ENCODE results near the gene RNPEPL1. TPM values are rescaled to one million over a fixed set of nuclear protein-coding genes. Genes with fewer than 3 reads are reported as not detected.

The RNPEPL1 gene
- total RNA-seq, 4 donors from 2014 or later: 49.1 to 127 (median 55.5) TPM

- Histone ChIP-seq H3K9me3 (peaks cover 0 to 5% (median 0%) of the 10 kb centered on the region in 3 donors), H3K4me1 (peaks cover 0 to 3% (median 0%) of the 10 kb centered on the region in 3 donors), H3K27me3 (peaks cover 12% of the 10 kb centered on the region), H3K36me3 (peaks cover 0 to 5% of the 10 kb centered on the region in 2 donors), H3K27ac (no peak overlapping the region), H3K4me3 (no peak overlapping the region)
- ATAC-seq: no peak
- TF ChIP-seq POLR2A (IDR thresholded peaks at IDR 0.05): no peak
- TF ChIP-seq, protein P1, sequence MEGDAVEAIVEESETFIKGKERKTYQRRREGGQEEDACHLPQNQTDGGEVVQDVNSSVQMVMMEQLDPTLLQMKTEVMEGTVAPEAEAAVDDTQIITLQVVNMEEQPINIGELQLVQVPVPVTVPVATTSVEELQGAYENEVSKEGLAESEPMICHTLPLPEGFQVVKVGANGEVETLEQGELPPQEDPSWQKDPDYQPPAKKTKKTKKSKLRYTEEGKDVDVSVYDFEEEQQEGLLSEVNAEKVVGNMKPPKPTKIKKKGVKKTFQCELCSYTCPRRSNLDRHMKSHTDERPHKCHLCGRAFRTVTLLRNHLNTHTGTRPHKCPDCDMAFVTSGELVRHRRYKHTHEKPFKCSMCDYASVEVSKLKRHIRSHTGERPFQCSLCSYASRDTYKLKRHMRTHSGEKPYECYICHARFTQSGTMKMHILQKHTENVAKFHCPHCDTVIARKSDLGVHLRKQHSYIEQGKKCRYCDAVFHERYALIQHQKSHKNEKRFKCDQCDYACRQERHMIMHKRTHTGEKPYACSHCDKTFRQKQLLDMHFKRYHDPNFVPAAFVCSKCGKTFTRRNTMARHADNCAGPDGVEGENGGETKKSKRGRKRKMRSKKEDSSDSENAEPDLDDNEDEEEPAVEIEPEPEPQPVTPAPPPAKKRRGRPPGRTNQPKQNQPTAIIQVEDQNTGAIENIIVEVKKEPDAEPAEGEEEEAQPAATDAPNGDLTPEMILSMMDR (IDR thresholded peaks at IDR 0.05): no peak
- 83% methylated on average over 5 of the region's 50 CpGs; no CpG with 5 or more reads in 1 of the 2 donors for WGBS, 2 donors (ENCODE audit: low coverage in 1 of 2)
Observed at GRCh38 chr2:240629968-240630770, 61.9 kb downstream of the RNPEPL1 start.

Other genes with a start within 250 kb of the RNPEPL1 start
- 10 to 100 TPM; 22.5 to 73.9 (median 43.3) TPM for gene GPC1, start 132.8 kb upstream of the RNPEPL1 start, total RNA-seq
- 10 to 100 TPM in 1 of 4 donors, 1 to 10 TPM in 3; 7.0 to 12.0 (median 8.9) TPM for gene ANKMY1, start 10.5 kb upstream of the RNPEPL1 start, total RNA-seq
- 1 to 10 TPM; 3.0 to 5.3 (median 4.0) TPM for gene DUSP28, start 8.1 kb upstream of the RNPEPL1 start, total RNA-seq
- 10 to 100 TPM; 19.2 to 34.7 (median 23.2) TPM for gene CAPN10, start 18.2 kb downstream of the RNPEPL1 start, total RNA-seq
- gene GPR35, start 57.0 kb downstream of the RNPEPL1 start, total RNA-seq: 1 to 10 TPM in 3 of 4 donors, under 1 TPM in 1; 0.93 to 2.3 (median 1.9) TPM
- gene AQP12B, start 114.4 kb downstream of the RNPEPL1 start, total RNA-seq: not detected
- not detected for gene AQP12A, start 123.4 kb downstream of the RNPEPL1 start, total RNA-seq